Left lobe of liver (tissue), 2 donors: ENCODE measurements around the gene BSDC1. TPM values are rescaled to one million over a fixed set of nuclear protein-coding genes. Genes with fewer than 3 reads are reported as not detected.

Experiments
- ATAC-seq: fragments of 200-7000 bp; cut with Tn5 transposase; one replicate; pipeline ENCODE4 v1.9.1; 2020; ENCODE audit warnings: mild to moderate bottlenecking, moderate library complexity
- DNase-seq: peaks from one replicate; pipeline ENCODE4 v3.0.0-alpha.2; 2020; ENCODE audit warnings: low spot score
- total RNA-seq: library from RNA; stranded (reverse); gene quantifications from one replicate; pipeline ENCODE4 v1.2.1, GENCODE V29; 2021
- donor health status: DM: no; HTN: no; CAD: no; lungs with moderate emphysema.
- donor health status: DM: no; HTN: yes; CAD: no.

The BSDC1 gene
- total RNA-seq, 1 donor from 2014 or later, result 58.6 TPM

GRCh38 chr1:32338637-32339145 is 55.5 kb downstream of the BSDC1 start:
- ATAC-seq, result no peak
- DNase-seq, result no peak

- no peak for DNase-seq
- no peak for ATAC-seq
These were observed 56.2 kb downstream of the BSDC1 start for GRCh38 chr1:32337855-32338636.

GRCh38 chr1:32336963-32337675 is 57.1 kb downstream of the BSDC1 start:
- peak; percentile 8 for ATAC-seq
- DNase-seq, result no peak

GRCh38 chr1:32336591-32336932 is 57.7 kb downstream of the BSDC1 start:
- DNase-seq (no peak), ATAC-seq (peak; percentile 4)

GRCh38 chr1:32335790-32336590 is 58.3 kb downstream of the BSDC1 start, which contains the start of gene MARCKSL1:
Gene MARCKSL1 (minus strand): TSS chr1:32336233. CDS start chr1:32336033, 200 bp downstream.
- peak; percentile 76 for ATAC-seq
- peak; percentile 79 for DNase-seq

GRCh38 chr1:32335535-32335789 is 58.8 kb downstream of the BSDC1 start:
- peak; percentile 16 for ATAC-seq
- no peak for DNase-seq

- peak; percentile 63 for ATAC-seq
These were observed 59.2 kb downstream of the BSDC1 start for GRCh38 chr1:32334864-32335534.

GRCh38 chr1:32334274-32334861 is 59.9 kb downstream of the BSDC1 start:
- peak; percentile 3 for ATAC-seq
- no peak for DNase-seq

More at GRCh38 chr1:32334864-32335534, 59.2 kb downstream of the BSDC1 start:
- peak; percentile 56 for DNase-seq

- ATAC-seq (no peak), DNase-seq (no peak)
These were observed 60.8 kb downstream of the BSDC1 start for GRCh38 chr1:32333251-32333963.

GRCh38 chr1:32332290-32333079 is 61.8 kb downstream of the BSDC1 start:
- DNase-seq (no peak), ATAC-seq (no peak)

- DNase-seq (no peak), ATAC-seq (no peak)
These were observed 62.7 kb downstream of the BSDC1 start for GRCh38 chr1:32331549-32331948.

GRCh38 chr1:32330558-32331151 is 63.6 kb downstream of the BSDC1 start:
- ATAC-seq, result no peak
- no peak for DNase-seq

- no peak for ATAC-seq
- DNase-seq, result no peak
These were observed 64.2 kb downstream of the BSDC1 start for GRCh38 chr1:32329931-32330466.

- DNase-seq (no peak), ATAC-seq (no peak)
These were observed 67.0 kb downstream of the BSDC1 start for GRCh38 chr1:32327204-32327603.

GRCh38 chr1:32321712-32322291 is 72.4 kb downstream of the BSDC1 start:
- ATAC-seq (peak; percentile 98), DNase-seq (peak; percentile 76)

GRCh38 chr1:32318127-32318869 is 75.9 kb downstream of the BSDC1 start:
- DNase-seq (no peak), ATAC-seq (no peak)

GRCh38 chr1:32316903-32317277 is 77.4 kb downstream of the BSDC1 start:
- DNase-seq (no peak), ATAC-seq (no peak)
